ENCODE measurements around the gene RAVER2. TPM values are rescaled to one million over a fixed set of nuclear protein-coding genes. Genes with fewer than 3 reads are reported as not detected.

RAVER2 gene
- total RNA-seq, 1 experiment from 2014 or later = 13.3 TPM

DNA sequence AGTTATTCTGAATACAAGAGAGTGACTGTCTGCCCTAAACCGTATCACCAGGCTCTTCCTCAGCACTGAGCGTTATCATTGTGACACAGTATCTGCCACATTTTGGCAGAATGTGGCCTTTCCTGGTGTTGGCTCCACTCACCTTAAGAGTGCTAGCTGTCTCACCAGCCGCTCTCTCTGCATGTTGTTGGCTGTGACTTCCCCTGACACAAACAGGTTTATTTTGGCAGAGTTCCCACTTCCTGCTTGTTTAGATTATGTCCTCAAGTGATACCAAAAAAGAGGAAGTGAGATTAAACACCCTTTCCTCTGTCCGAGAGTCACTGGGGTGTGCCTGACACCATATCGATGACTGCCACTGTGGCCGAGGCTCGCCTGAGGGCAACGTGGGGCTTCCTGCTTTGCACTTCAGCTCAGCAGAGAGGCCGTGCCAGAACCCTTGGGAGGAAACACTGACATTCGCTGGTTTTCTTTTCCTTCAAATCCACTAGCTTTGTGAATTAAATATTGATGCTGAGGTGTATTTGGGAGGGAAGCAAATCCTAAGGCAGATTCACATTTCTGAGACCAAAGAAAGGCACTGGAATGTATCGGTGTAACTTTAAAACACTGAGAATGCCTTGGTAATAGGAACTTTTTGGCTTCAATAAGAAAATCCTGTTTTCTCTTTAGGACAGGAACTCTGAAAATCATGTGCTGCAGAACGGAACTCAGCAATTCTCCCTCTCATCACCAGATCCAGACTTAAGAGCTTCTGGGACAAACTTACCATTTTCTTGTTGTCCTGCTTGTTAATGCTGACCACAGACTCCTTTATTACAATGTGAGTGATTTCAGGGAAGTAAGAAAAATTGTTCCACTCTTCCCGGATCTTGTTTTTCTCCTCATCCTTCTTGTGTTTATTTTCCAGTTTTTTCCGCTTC is 119.4 kb downstream of the RAVER2 start:
- no peak overlapping the region for H2BK15ac ChIP-seq (ENCODE audit: low read depth, low read length)
- H2BK20ac ChIP-seq (ENCODE audit: low read depth, low read length, poor library complexity, severe bottlenecking) = no peak overlapping the region
- Mint-ChIP-seq H3K4me1 (peaks cover 9 to 12% of the 10 kb centered on the region in 2 experiments), H3K9me3 (no peaks in the 10 kb centered on the region), H3K27ac (peak overlapping the region in 2 of 3 experiments; percentile 3 to 41; a peak in 2 of 7 replicates), H3K4me3 (no peak overlapping the region), H3K27me3 (ENCODE audit: low read depth) (no peaks in the 10 kb centered on the region), H3K36me3 (ENCODE audit: insufficient read depth in 1 of 3, low read depth in 3 of 3) (peaks cover 3 to 11% (median 4%) of the 10 kb centered on the region in 3 experiments; a peak in 3 of 7 replicates)
- no peak overlapping the region for H3K4me2 ChIP-seq (ENCODE audit: insufficient read depth, insufficient read length, low read length)
- H3K9me3 ChIP-seq (ENCODE audit: control insufficient read depth, low read depth, low read length) = no peaks in the 10 kb centered on the region
- H3K23ac ChIP-seq (ENCODE audit: insufficient read length, low read depth, low read length) = no peak overlapping the region
- no peak overlapping the region for H2AK5ac ChIP-seq (ENCODE audit: insufficient read length, low read length)
- no peaks in the 10 kb centered on the region for H3K27me3 ChIP-seq (ENCODE audit: insufficient read depth, low read length)
- no peak overlapping the region for H2BK120ac ChIP-seq (ENCODE audit: low read depth, low read length, poor library complexity, severe bottlenecking)
- no peak overlapping the region for H2BK12ac ChIP-seq (ENCODE audit: insufficient read length, low read depth, low read length)
- H3T11ph ChIP-seq (ENCODE audit: low read length) = no peak overlapping the region
- H2AFZ ChIP-seq (ENCODE audit: low read length) = no peak overlapping the region
- no peak for DNase-seq
- no peaks in the 10 kb centered on the region for H3K79me2 ChIP-seq (ENCODE audit: insufficient read depth, low read length)
- no CpG with 5 or more reads among the region's 14 CpGs for WGBS (ENCODE audit: extremely low coverage, insufficient read length, low lambda C conversion rate)
- no peak overlapping the region for H3K56ac ChIP-seq (ENCODE audit: insufficient read length, low read depth, low read length)
- H3K4ac ChIP-seq (ENCODE audit: low read depth, low read length) = no peak overlapping the region
- no peaks in the 10 kb centered on the region for H3K4me1 ChIP-seq (ENCODE audit: insufficient read depth, low read length)
- no peak overlapping the region for H3K9ac ChIP-seq (ENCODE audit: extremely low read depth, insufficient read length, low read length)
- no peak overlapping the region for H4K8ac ChIP-seq (replicated peaks; ENCODE audit: insufficient read length, low read depth, low read length)
- H4K5ac ChIP-seq (ENCODE audit: insufficient read length, low read depth, low read length) = no peak overlapping the region
- H2BK5ac ChIP-seq (ENCODE audit: insufficient read length, low read length) = no peak overlapping the region
- no peak overlapping the region for H4K91ac ChIP-seq (ENCODE audit: insufficient read length, low read depth, low read length)
- no peaks in the 10 kb centered on the region for H3K79me1 ChIP-seq (ENCODE audit: insufficient read depth, low read depth, low read length, poor library complexity, severe bottlenecking)
- H3K27ac ChIP-seq (ENCODE audit: insufficient read length, low read depth, low read length) = no peak overlapping the region
- no peak overlapping the region for H3K14ac ChIP-seq (ENCODE audit: insufficient read depth, low read length)
- no peaks in the 10 kb centered on the region for H3K23me2 ChIP-seq (ENCODE audit: insufficient read length, low read depth, low read length, poor library complexity, severe bottlenecking)
- H3K18ac ChIP-seq (ENCODE audit: insufficient read length, low read depth, low read length) = no peak overlapping the region
- TF ChIP-seq, protein P1, sequence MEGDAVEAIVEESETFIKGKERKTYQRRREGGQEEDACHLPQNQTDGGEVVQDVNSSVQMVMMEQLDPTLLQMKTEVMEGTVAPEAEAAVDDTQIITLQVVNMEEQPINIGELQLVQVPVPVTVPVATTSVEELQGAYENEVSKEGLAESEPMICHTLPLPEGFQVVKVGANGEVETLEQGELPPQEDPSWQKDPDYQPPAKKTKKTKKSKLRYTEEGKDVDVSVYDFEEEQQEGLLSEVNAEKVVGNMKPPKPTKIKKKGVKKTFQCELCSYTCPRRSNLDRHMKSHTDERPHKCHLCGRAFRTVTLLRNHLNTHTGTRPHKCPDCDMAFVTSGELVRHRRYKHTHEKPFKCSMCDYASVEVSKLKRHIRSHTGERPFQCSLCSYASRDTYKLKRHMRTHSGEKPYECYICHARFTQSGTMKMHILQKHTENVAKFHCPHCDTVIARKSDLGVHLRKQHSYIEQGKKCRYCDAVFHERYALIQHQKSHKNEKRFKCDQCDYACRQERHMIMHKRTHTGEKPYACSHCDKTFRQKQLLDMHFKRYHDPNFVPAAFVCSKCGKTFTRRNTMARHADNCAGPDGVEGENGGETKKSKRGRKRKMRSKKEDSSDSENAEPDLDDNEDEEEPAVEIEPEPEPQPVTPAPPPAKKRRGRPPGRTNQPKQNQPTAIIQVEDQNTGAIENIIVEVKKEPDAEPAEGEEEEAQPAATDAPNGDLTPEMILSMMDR (conservative IDR thresholded peaks at IDR 0.05) = no peak
- H4K20me1 ChIP-seq (ENCODE audit: control insufficient read depth, insufficient read depth, insufficient read length) = no peaks in the 10 kb centered on the region

Data from H9 (cell line).